Smooth muscle cell (in vitro differentiated cells): ENCODE data around the gene KATNBL1. TPM values are rescaled to one million over a fixed set of nuclear protein-coding genes. Genes with fewer than 3 reads are reported as not detected.
A peak's percentile ranks its signal among the peaks of the same experiment; 100 is the strongest.

ENCODE experiments used
- DNase-seq: peaks from one replicate; lab custom pipeline; 2025; ENCODE audit not compliant: unreplicated experiment; lab: John Stamatoyannopoulos, UW
- H2AFZ ChIP-seq: fragments of 200-600 bp; sonication (generic); 2 replicates; pipeline ENCODE4 v1.6.0; 2016; ENCODE audit warnings: antibody characterized with exemption, low read depth, mild to moderate bottlenecking
- H3F3A ChIP-seq: fragments of 200-600 bp; sonication (generic); 2 replicates; pipeline ENCODE4 v1.6.0; 2017; ENCODE audit warnings: antibody characterized with exemption, low read depth
- H3K27ac ChIP-seq: fragments of 200-600 bp; sonication (generic); 2 replicates; pipeline ENCODE4 v1.5.1; 2016; ENCODE audit warnings: low read depth, mild to moderate bottlenecking
- H3K27me3 ChIP-seq: fragments of 200-600 bp; sonication (generic); 2 replicates; pipeline ENCODE4 v1.6.1; 2016; ENCODE audit warnings: low read depth, mild to moderate bottlenecking
- H3K36me3 ChIP-seq: fragments of 200-600 bp; sonication (generic); 2 replicates; pipeline ENCODE4 v1.5.1; 2016; ENCODE audit warnings: low read depth
- H3K4me1 ChIP-seq: fragments of 200-600 bp; sonication (generic); 2 replicates; pipeline ENCODE4 v1.5.1; 2016; ENCODE audit warnings: low read depth
- H3K4me2 ChIP-seq: fragments of 200-600 bp; sonication (generic); 2 replicates; pipeline ENCODE4 v1.6.0; 2016; ENCODE audit warnings: mild to moderate bottlenecking
- H3K4me3 ChIP-seq: fragments of 200-600 bp; sonication (generic); 2 replicates; pipeline ENCODE4 v1.5.1; 2016; ENCODE audit warnings: mild to moderate bottlenecking
- H3K79me2 ChIP-seq: fragments of 200-600 bp; sonication (generic); 2 replicates; pipeline ENCODE4 v1.6.0; 2016; ENCODE audit warnings: low read depth, mild to moderate bottlenecking
- H3K9ac ChIP-seq: fragments of 200-600 bp; sonication (generic); 2 replicates; pipeline ENCODE4 v1.6.0; 2016; ENCODE audit warnings: low read depth
- H3K9me3 ChIP-seq: fragments of 200-600 bp; sonication (generic); replicated peaks from 2 replicates; pipeline ENCODE4 v1.5.1; 2016; ENCODE audit warnings: low read depth
- H4K20me1 ChIP-seq: fragments of 200-600 bp; sonication (generic); 2 replicates; pipeline ENCODE4 v1.6.0; 2016; ENCODE audit warnings: low read depth
- WGBS: methylation state at CpG from one replicate; pipeline ENCODE4 v1.1.7; 2016; ENCODE audit warnings: low lambda C conversion rate; 5-methylcytosine and 5-hydroxymethylcytosine counted together
- polyA plus RNA-seq: library from polyadenylated mRNA; unstranded; fragments of >200 nt; fragmentation: Nextera tagmentation; extraction: Ambion mirVana; gene quantifications from 2 replicates; pipeline ENCODE4 v1.2.1, GENCODE V29; 2016
- total RNA-seq: library from RNA; depleted of rRNA; stranded (reverse); fragments of >200 nt; gene quantifications from 2 replicates; pipeline ENCODE4 v1.2.3, GENCODE V29; 2014
- TF ChIP-seq, protein P1 (sequence below): fragments of 200-600 bp; sonication (generic); IDR thresholded peaks from 2 replicates; pipeline ENCODE4 v1.5.1; 2017; ENCODE audit warnings: borderline replicate concordance, mild to moderate bottlenecking, antibody characterized with exemption; ENCODE audit not compliant: insufficient read depth, poor library complexity, severe bottlenecking

The KATNBL1 gene
- total and polyA plus RNA-seq, 2 experiments from 2014 or later: 62.3 to 91.8 TPM

DNA sequence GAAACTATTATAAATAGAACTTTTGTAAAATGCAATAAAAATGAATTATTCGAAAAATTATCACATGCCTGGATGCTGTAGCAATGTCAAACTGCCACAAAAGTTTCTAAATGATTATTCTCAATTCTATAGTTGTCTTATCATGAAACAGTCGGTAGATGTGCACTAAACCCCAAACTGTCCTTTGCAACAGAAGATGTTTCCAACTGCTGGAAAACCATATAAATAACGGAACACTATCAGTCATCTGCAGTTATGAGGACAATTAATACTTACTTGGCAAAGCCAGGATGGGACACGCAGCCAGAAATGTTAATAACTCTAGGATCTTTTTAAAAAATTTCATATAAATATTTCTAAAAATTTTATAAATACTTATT is 32.4 kb upstream of the KATNBL1 start:
- Histone ChIP-seq H3K4me2 (no peak overlapping the region), H3K36me3 (no peaks in the 10 kb centered on the region), H3K79me2 (no peaks in the 10 kb centered on the region), H3K4me3 (no peak overlapping the region), H3K9ac (no peak overlapping the region), H3F3A (no peaks in the 10 kb centered on the region), H4K20me1 (no peaks in the 10 kb centered on the region), H3K27ac (no peak overlapping the region), H2AFZ (no peak overlapping the region), H3K4me1 (peaks cover 2% of the 10 kb centered on the region), H3K27me3 (no peaks in the 10 kb centered on the region), H3K9me3 (no peaks in the 10 kb centered on the region)
- TF ChIP-seq, protein P1, sequence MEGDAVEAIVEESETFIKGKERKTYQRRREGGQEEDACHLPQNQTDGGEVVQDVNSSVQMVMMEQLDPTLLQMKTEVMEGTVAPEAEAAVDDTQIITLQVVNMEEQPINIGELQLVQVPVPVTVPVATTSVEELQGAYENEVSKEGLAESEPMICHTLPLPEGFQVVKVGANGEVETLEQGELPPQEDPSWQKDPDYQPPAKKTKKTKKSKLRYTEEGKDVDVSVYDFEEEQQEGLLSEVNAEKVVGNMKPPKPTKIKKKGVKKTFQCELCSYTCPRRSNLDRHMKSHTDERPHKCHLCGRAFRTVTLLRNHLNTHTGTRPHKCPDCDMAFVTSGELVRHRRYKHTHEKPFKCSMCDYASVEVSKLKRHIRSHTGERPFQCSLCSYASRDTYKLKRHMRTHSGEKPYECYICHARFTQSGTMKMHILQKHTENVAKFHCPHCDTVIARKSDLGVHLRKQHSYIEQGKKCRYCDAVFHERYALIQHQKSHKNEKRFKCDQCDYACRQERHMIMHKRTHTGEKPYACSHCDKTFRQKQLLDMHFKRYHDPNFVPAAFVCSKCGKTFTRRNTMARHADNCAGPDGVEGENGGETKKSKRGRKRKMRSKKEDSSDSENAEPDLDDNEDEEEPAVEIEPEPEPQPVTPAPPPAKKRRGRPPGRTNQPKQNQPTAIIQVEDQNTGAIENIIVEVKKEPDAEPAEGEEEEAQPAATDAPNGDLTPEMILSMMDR: no peak
- DNase-seq: no peak
- 84% methylated on average over 4 of the region's 4 CpGs for WGBS

- H3K27me3 ChIP-seq: no peaks in the 10 kb centered on the region
- no peak overlapping the region for H3K9ac ChIP-seq
- peaks cover 2% of the 10 kb centered on the region for H3K4me1 ChIP-seq
- H3F3A ChIP-seq: no peaks in the 10 kb centered on the region
- no peak overlapping the region for H3K27ac ChIP-seq
- no peaks in the 10 kb centered on the region for H3K36me3 ChIP-seq
- no peak overlapping the region for H2AFZ ChIP-seq
- TF ChIP-seq, protein P1: peak; percentile 56
- H3K4me2 ChIP-seq: no peak overlapping the region
- H3K4me3 ChIP-seq: no peak overlapping the region
- H4K20me1 ChIP-seq: no peaks in the 10 kb centered on the region
- no peak for DNase-seq
- no peaks in the 10 kb centered on the region for H3K79me2 ChIP-seq
- WGBS: 56% methylated on average over 1 of the region's 1 CpG
- H3K9me3 ChIP-seq: no peaks in the 10 kb centered on the region
Observed at GRCh38 chr15:34241376-34242330, 31.8 kb upstream of the KATNBL1 start.

DNA sequence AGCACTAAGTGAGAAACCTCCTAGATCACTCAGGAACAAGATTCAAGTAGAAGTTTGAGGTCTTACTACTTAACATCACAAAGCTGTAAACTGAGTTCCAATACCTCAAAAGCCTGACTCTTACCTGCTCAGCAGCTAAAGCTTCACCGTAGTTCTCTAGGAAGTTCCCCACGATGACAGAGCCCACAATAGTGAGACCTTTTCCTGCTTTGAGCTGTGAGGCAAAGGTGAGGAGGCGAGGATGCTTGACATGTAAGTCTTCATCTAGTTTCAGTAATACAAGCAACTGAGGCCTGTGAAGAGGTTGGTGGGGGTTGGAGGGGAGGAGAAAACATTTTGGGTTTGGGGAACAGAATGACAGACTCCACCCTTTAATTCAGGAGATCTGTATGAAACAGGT is 30.6 kb upstream of the KATNBL1 start:
- Histone ChIP-seq H3K9ac (peak overlapping the region; percentile 56), H3K9me3 (no peaks in the 10 kb centered on the region), H4K20me1 (no peaks in the 10 kb centered on the region), H3K27ac (peak overlapping the region; percentile 95), H2AFZ (no peak overlapping the region), H3K79me2 (no peaks in the 10 kb centered on the region), H3F3A (no peaks in the 10 kb centered on the region), H3K36me3 (no peaks in the 10 kb centered on the region), H3K4me2 (no peak overlapping the region), H3K4me3 (no peak overlapping the region), H3K4me1 (peaks cover 2% of the 10 kb centered on the region), H3K27me3 (no peaks in the 10 kb centered on the region)
- WGBS: 81% methylated on average over 3 of the region's 3 CpGs
- TF ChIP-seq, protein P1: no peak
- no peak for DNase-seq
